ENCODE data around the gene SCRN1.

The SCRN1 gene

GRCh38 chr7:29989257-29989995 is at the start of gene SCRN1:
SCRN1 (minus strand) TSS chr7:29989801; CDS start chr7:29969067, 20,734 bp downstream.
- peak; percentile 85 for DNase-seq

- DNase-seq = no peak
Observed at GRCh38 chr7:30038196-30038980, 48.8 kb upstream of the SCRN1 start.

DNA sequence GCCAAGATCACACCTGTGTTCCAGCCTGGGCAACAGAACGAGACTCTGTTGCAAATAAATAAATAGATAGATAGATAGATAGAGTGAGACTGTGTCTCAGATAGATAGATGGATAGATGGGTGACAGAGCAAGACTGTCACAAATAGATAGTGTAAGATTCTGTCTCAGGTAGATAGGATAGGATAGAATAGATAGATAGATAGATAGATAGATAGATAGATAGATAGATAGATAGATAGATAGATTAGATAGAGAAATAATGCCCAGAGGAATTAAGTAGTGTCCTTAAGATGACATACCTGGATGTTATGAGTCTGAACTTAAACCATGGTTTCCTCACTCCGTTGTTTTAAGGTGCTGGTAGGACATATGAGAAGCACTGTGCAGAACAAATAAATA is 46.6 kb upstream of the SCRN1 start:
- no peak for DNase-seq

DNA sequence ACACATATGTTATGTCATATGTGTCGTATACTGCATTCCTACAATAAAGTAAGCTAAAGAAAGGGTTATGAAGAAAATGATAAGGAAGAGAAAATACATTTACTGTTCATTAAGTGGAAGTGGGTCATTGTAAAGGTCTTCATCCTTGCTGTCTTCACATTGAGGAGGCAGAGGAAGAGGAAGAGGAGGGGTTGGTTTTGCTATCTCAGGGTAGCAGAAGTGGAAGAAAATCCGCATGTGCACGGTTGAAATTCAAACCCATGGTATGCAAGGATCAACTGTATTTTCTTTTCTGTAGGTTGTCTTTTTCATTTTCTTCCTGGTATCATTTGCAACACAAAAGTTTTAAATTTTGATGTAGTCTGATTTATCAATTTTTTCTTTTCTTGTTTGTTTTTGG is 44.9 kb upstream of the SCRN1 start:
- no peak for DNase-seq

DNA sequence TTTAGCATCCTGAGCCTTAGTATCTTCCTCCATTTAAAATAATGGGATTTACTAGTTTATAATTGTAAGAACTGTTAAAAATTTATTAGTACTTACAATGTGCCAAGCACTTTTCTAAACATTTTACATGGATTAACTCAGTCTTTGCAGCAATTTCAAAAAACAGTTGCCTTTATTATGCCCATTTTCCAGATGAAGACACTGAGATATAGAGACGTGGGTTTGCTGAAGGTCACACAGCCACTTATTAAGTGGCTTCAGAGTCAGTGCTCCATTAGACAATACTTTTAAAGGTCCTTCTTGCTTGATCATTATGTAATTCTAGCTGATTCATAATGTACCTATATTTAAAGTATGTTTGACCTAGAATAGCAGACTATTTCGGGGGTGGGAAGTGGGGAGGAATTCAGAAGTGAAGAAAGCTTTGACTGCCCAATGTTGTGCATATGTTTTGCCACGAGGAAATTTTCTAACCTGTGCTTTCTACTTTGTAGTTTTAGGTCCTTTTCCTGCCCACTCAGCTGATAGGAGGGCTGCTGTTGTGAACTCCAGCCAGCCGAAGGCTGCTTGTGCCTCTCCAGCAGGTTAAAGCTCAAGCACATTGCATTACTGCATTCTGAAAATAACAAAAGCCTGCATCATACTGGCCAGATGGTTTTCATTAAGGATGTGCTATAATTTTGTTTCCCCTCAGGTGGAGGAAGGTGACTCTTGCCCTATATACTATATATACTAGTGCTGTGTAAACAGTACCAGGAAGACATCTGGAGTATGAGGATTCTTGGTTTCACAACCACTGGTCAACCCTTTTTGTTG is 42.9 kb upstream of the SCRN1 start:
- DNase-seq = no peak

- peak; percentile 14 for DNase-seq
Observed at GRCh38 chr7:30029696-30030095, 40.1 kb upstream of the SCRN1 start.

- peak; percentile 69 for DNase-seq
Observed at GRCh38 chr7:30028749-30029635, 39.4 kb upstream of the SCRN1 start.

GRCh38 chr7:30028216-30028748 is 38.7 kb upstream of the SCRN1 start, which contains the start of gene PLEKHA8:
PLEKHA8 (plus strand) TSS chr7:30028412; CDS start chr7:30028763, 351 bp downstream.
- peak; percentile 92 for DNase-seq

GRCh38 chr7:30027740-30028215 is 38.2 kb upstream of the SCRN1 start:
- no peak for DNase-seq

DNA sequence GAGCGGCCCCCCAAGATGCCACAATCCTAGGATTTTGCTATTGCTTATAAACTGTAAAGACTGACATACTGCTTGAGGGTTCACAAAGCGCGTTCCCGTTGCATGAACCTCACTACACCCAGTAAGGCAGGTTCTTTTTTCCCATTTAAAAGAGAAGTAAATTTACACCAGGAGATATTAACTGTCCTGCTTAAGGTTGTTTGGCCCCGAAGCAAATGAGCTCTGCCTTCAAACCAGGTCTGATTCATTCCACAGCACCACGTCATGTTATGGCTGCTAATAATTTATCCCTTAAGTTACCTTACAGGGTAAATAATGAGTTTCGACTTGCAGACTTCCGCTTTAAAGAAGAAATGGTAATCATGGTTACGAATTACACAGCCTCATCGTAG is 37.5 kb upstream of the SCRN1 start:
- DNase-seq = peak; percentile 44

DNA sequence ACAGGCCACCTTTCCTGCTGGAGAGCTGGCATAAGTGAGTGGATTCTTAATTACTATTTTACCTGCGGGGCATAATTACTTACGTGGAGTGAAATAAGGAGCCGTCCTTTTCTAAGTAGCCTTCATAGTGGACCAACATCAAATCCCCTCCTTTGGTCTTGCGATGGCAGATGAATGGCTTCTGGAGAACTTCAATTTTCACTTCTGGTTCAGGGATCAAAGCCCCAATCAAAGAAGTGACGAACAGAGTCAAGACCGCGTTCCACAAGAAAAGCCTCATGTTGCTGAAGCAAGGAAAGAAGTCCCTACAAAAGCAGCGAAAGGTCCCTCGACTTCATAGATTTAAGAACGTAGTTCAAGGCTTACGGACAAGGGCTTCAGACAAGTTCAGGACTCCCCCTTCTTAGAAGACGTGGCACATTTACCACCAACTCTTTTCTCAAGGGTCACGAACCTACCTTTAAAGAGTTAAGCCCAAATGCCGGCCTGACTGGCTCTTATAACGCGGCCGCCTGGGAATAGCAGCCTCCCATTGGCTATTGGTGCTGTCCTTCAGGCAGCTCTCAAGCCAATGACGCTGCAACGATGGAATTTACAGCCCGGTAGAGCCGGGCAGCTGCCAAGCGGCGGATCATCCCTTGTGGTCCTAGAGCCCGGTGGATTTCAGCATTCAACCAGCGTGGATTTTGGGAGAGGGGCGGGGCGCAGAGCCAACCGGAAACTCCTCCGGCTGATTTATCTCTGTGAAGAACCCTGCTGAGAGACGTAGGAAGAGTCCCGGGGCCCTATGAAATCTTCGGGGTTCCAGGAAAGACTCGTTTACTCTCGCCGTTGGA is 36.8 kb upstream of the SCRN1 start, which contains the start of gene FKBP14:
FKBP14 (minus strand) TSS at position 474 of the 836 bp plus-strand sequence; CDS start at position 280, 194 bp downstream.
- peak; percentile 100 for DNase-seq

DNA sequence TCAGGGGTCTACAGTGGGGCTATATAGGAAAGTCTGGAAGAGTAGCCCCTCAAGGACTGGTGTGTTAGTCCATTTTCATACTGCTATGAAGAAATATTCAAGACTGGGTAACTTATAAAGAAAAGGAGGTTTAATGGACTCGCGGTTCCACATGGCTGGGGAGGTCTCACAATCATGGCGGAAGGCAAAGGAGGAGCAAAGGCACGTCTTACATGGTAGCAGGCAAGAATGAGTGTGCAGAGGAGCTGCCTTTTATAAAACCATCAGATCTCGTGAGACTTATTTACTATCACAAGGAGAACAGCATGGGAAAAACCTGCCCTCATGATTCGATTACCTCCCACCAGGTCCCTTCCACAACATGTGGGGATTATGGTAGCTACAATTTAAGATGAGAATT is 33.9 kb upstream of the SCRN1 start:
- DNase-seq = peak; percentile 25

DNA sequence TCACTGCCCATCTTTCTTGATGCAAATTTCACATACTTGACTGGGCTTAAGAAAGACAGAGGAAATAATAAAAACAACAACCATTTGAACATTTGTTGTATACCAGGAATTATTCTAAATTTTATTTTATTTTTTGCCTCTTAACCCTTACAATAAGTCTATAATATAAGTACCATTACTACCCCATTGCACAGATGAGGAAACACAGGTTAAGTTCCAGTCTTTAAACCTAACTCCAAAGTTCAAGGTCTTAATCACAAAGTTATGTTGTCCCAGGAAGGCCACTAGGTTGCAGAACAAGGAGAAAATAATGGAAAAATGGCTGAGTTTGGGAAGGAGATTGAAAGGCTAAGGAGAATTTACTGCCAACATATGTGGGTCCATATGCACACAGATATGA is 33.4 kb upstream of the SCRN1 start:
- no peak for DNase-seq

DNA sequence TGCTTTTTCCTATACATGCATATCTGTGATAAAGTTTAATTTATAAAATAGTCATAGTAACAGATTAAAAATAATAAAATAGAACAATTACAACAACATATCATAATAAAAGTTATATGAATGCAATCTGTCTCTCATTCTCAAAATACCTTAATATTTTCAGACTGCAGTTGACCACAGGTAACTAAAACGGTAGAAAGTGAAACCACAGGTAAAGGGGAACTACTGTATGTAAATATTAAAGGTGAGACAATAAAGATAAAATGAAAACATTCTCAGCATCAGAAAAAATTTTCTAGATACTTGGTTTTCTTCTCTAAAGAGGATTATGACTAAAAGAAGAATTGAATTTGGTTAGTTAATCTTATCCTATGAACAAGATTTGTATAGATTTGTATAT is 30.9 kb upstream of the SCRN1 start:
- no peak for DNase-seq

- DNase-seq = no peak
Observed at GRCh38 chr7:30019960-30020359, 30.4 kb upstream of the SCRN1 start.

GRCh38 chr7:30019387-30019786 is 29.8 kb upstream of the SCRN1 start:
- no peak for DNase-seq

- no peak for DNase-seq
Observed at GRCh38 chr7:30018451-30018850, 28.9 kb upstream of the SCRN1 start.

- no peak for DNase-seq
Observed at GRCh38 chr7:30012757-30013156, 23.2 kb upstream of the SCRN1 start.

GRCh38 chr7:30010021-30010420 is 20.4 kb upstream of the SCRN1 start:
- no peak for DNase-seq

GRCh38 chr7:30005464-30005863 is 15.9 kb upstream of the SCRN1 start:
- DNase-seq = no peak

GRCh38 chr7:30003098-30003497 is 13.5 kb upstream of the SCRN1 start:
- no peak for DNase-seq

Data from NCI-H82 (cell line).